Measurements from ENCODE around the gene YIF1B.
"Not testable (repeated sequence)": the region's sequence is repeated elsewhere in the genome, so short reads cannot be mapped to it uniquely, and the experiment has no call there.

Gene YIF1B, protein sequence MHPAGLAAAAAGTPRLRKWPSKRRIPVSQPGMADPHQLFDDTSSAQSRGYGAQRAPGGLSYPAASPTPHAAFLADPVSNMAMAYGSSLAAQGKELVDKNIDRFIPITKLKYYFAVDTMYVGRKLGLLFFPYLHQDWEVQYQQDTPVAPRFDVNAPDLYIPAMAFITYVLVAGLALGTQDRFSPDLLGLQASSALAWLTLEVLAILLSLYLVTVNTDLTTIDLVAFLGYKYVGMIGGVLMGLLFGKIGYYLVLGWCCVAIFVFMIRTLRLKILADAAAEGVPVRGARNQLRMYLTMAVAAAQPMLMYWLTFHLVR

DNA sequence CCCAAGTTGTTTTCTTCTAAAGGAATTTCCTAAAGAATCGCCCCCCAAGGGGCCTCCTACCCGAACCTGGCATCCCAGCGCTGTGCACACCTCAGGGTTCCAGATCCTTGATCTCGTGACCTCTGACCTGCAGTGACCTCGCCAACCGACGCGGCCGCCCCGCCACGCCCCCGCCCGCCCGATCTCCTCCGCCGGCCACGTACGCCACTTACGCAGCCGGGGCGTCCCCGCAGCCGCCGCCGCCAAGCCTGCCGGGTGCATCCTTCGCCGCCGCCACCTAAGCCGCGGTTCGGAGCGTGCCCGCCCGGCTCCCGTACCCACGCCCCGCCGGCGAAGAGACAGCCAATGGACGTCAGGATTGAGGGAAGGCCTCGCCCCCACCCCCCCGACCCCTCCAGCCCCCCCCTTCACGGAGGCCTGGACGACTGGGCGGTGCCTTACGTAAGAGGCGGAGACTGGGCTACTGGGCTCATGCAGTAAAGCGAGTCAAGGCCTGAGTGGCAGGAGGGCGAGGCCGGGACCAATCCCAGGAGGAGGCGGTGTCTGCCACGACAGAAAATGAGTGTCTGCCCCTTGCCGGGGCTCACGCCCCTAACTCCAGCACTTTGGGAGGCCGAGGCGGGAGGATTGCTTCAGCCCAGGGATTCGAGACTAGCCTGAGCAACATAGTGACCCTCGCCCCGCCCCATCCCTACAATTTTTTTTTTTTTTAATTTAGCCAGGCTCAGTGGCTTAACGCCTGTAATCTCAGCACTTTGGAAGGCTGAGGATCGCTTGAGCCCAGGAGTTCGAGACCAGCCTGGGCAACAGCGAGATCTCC lies at the start of gene YIF1B:
YIF1B (minus strand) TSS at position 291 of the 820 bp plus-strand sequence; CDS start at position 261, 30 bp downstream.
- DNase-seq (ENCODE audit: extremely low read depth, low read depth) = peak; percentile 93
- TF ChIP-seq CTCF (IDR thresholded peaks at IDR 0.05; ENCODE audit: low read depth, low read length) = no peak

- not testable (repeated sequence) for DNase-seq (ENCODE audit: extremely low read depth, low read depth)
Measured at GRCh38 chr19:38362946-38363688, 47.4 kb upstream of the YIF1B start.

DNA sequence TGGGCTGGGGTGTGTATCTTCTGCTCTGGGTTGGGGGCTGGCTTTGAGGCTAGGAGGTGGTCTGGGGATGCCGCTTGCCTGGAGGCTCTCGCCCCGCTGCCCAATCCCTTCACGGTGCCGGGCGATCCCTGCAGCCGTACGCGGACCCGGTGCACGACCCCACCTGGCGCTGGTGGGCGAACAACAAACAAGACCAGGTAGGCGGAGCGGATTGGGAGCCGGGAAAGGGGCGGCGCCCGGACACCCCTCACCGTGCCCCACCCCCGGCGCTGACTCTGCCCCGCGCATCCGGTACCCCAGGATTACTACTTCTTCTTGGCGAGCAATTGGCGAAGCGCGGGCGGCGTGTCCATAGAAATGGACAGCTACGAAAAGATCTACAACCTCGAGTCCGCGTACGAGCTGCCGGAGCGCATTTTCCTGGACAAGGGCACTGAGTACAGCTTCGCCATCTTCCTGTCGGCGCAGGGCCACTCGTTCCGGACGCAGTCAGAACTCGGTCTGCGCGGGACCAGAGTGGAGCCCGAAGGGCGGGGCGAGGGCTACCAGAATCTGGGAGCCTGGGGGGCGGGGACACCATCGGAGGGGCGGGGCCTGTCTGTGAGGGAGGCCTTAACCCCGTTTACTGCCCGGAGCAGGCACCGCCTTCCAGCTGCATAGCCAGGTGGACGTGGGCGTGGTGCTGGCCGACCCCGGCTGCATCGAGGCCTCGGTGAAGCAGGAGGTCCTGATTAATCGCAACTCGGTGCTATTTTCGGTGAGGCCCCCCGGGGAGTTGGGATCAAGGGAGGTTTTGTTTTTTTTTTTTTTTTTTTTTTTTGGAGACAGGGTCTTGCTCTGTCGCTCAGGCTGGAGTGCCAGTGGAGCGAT lies 46.6 kb upstream of the YIF1B start:
- DNase-seq (ENCODE audit: extremely low read depth, low read depth) = no peak
- TF ChIP-seq CTCF (IDR thresholded peaks at IDR 0.05; ENCODE audit: low read depth, low read length) = no peak

- TF ChIP-seq CTCF (IDR thresholded peaks at IDR 0.05; ENCODE audit: low read depth, low read length) = no peak; the same call in 1 of the 2 replicates
- DNase-seq (ENCODE audit: extremely low read depth, low read depth) = no peak
Measured at GRCh38 chr19:38361633-38362075, 45.9 kb upstream of the YIF1B start.

- no peak for TF ChIP-seq CTCF (IDR thresholded peaks at IDR 0.05; ENCODE audit: low read depth, low read length)
- no peak for DNase-seq (ENCODE audit: extremely low read depth, low read depth)
Measured at GRCh38 chr19:38360839-38361631, 45.3 kb upstream of the YIF1B start.

DNA sequence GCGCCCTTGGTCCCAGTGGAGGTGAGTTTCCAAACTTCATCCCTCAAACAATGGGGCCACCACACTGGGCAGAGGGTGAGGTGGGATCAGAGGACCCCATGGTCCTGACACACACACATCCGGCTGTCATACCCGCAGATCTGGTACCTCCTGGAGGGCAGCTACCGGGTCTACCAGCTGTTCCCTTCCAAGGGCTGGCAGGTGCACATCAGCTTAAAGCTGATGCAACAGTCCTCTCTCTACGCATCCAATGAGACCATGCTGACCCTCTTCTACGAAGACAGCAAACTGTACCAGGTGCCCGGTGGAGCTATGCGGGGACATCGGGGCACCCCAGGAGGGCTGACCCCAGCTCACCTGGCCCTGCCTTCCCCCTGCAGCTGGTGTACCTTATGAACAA lies 44.6 kb upstream of the YIF1B start:
- TF ChIP-seq CTCF (IDR thresholded peaks at IDR 0.05; ENCODE audit: low read depth, low read length) = no peak
- DNase-seq (ENCODE audit: extremely low read depth, low read depth) = no peak
